Measurements from ENCODE around the gene ALCAM. TPM values are rescaled to one million over a fixed set of nuclear protein-coding genes. Genes with fewer than 3 reads are reported as not detected.

The ALCAM gene
- total RNA-seq, 4 donors from 2014 or later = 23.9 to 45.2 (median 40.5) TPM

DNA sequence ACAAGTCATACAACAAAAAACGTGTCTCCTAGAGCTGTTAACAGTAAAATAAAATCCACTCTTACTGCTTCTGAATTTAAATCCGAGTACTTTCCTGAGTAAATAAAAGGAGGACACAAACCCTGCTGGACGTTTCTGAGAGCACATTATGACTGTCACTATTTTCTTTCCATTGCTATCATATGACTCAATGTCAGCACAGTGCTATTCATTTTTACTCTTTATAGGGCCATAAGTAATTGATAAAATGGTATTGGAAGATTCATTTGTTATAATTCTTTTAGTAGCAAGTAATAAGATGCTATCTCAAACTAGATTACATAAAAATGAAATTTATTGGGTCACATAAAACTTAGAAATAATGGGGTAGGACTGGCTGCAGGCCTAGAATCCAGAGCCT is 68.6 kb downstream of the ALCAM start:
- no peak overlapping the region for H3K27ac ChIP-seq
- DNase-seq (ENCODE audit: low spot score in 2 of 2) = no peak
- no peaks in the 10 kb centered on the region for H3K9me3 ChIP-seq
- 74 to 77% methylated on average over 3 of the region's 3 CpGs for WGBS, 2 donors
- H3K4me3 ChIP-seq = no peak overlapping the region
- TF ChIP-seq, protein P1, sequence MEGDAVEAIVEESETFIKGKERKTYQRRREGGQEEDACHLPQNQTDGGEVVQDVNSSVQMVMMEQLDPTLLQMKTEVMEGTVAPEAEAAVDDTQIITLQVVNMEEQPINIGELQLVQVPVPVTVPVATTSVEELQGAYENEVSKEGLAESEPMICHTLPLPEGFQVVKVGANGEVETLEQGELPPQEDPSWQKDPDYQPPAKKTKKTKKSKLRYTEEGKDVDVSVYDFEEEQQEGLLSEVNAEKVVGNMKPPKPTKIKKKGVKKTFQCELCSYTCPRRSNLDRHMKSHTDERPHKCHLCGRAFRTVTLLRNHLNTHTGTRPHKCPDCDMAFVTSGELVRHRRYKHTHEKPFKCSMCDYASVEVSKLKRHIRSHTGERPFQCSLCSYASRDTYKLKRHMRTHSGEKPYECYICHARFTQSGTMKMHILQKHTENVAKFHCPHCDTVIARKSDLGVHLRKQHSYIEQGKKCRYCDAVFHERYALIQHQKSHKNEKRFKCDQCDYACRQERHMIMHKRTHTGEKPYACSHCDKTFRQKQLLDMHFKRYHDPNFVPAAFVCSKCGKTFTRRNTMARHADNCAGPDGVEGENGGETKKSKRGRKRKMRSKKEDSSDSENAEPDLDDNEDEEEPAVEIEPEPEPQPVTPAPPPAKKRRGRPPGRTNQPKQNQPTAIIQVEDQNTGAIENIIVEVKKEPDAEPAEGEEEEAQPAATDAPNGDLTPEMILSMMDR (IDR thresholded peaks at IDR 0.05) = no peak
- no peak for TF ChIP-seq POLR2A (IDR thresholded peaks at IDR 0.05)
- no peak for TF ChIP-seq EP300 (IDR thresholded peaks at IDR 0.05)
- no peaks in the 10 kb centered on the region for H3K4me1 ChIP-seq
- no peaks in the 10 kb centered on the region for H3K27me3 ChIP-seq
- H3K36me3 ChIP-seq = no peaks in the 10 kb centered on the region

DNA sequence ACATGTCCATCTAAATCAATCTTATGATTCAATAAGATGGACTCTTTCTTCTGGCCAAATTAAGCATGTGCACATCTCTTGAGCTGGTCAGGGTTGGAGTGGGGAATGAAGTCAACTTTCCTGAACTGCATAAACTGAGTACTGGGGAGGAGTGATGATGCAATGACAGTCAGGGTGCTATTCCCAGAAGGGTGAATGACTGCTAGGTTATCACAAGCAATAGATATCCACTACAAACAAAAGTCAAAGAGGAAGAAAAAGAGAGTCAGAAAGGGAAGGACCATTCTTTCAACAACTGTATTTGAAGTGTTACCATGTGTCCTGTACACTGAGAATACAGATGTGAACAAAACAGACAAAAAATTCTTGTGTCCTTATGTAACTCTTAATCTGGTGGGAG is 70.0 kb downstream of the ALCAM start:
- Histone ChIP-seq H3K9me3 (no peaks in the 10 kb centered on the region), H3K27me3 (no peaks in the 10 kb centered on the region), H3K36me3 (no peaks in the 10 kb centered on the region), H3K27ac (no peak overlapping the region), H3K4me3 (no peak overlapping the region), H3K4me1 (no peaks in the 10 kb centered on the region)
- no peak for DNase-seq (ENCODE audit: low spot score in 2 of 2)
- TF ChIP-seq, protein P1 (IDR thresholded peaks at IDR 0.05) = no peak
- TF ChIP-seq POLR2A (IDR thresholded peaks at IDR 0.05) = no peak
- TF ChIP-seq EP300 (IDR thresholded peaks at IDR 0.05) = no peak

DNA sequence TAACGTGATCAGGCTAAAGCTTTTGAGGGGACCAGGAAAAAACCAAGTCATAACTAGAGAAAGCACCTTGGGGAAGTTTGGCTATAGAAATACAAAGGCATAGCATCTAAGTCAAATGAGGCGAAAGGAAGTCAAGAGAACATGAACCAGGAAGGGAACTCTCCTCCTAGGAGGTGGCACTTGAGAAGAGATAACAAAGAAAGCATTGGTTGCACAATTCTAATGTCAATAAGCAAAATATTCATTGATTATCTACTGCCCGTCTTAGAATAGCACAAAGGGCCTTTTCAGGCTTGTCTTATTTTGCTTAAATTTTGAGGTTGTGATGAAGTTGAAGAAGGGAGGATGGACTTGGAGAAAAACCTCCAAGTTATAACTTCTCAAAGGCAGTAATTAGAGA is 73.4 kb downstream of the ALCAM start:
- no peaks in the 10 kb centered on the region for H3K27me3 ChIP-seq
- H3K4me1 ChIP-seq = no peaks in the 10 kb centered on the region
- 73 to 83% methylated on average over 3 of the region's 3 CpGs for WGBS, 2 donors
- no peak for DNase-seq (ENCODE audit: low spot score in 2 of 2)
- H3K4me3 ChIP-seq = no peak overlapping the region
- H3K27ac ChIP-seq = no peak overlapping the region
- no peaks in the 10 kb centered on the region for H3K36me3 ChIP-seq
- H3K9me3 ChIP-seq = no peaks in the 10 kb centered on the region
- TF ChIP-seq EP300 (IDR thresholded peaks at IDR 0.05) (no peak), POLR2A (IDR thresholded peaks at IDR 0.05) (no peak)
- TF ChIP-seq, protein P1 (IDR thresholded peaks at IDR 0.05) = no peak

DNA sequence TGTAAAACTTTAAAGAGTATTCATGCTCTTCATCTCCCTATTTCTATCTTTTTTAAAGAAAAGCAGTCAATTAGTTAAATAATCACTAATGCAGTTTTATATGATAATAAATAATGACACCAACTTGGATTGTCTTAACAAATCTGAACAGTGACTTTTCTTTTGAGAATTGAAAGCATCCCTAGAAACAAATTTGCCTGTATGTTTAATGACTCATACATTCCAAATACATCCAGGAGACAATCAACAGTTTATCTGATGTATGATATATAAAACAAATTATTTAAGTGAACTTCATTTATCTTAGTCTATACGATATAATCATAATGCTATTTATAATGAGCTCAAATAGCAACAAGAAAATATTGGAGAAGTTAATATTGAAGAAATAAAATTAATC is 78.0 kb downstream of the ALCAM start:
- Histone ChIP-seq H3K9me3 (no peaks in the 10 kb centered on the region), H3K4me1 (peaks cover 0 to 3% (median 0%) of the 10 kb centered on the region in 4 donors), H3K36me3 (no peaks in the 10 kb centered on the region), H3K4me3 (no peak overlapping the region), H3K27ac (no peak overlapping the region), H3K27me3 (no peaks in the 10 kb centered on the region)
- no peak for TF ChIP-seq POLR2A (IDR thresholded peaks at IDR 0.05)
- TF ChIP-seq, protein P1 (IDR thresholded peaks at IDR 0.05) = no peak
- TF ChIP-seq EP300 (IDR thresholded peaks at IDR 0.05) = no peak
- WGBS, 2 donors = 75 to 79% methylated on average over 1 of the region's 1 CpG
- DNase-seq (ENCODE audit: low spot score in 2 of 2) = no peak

DNA sequence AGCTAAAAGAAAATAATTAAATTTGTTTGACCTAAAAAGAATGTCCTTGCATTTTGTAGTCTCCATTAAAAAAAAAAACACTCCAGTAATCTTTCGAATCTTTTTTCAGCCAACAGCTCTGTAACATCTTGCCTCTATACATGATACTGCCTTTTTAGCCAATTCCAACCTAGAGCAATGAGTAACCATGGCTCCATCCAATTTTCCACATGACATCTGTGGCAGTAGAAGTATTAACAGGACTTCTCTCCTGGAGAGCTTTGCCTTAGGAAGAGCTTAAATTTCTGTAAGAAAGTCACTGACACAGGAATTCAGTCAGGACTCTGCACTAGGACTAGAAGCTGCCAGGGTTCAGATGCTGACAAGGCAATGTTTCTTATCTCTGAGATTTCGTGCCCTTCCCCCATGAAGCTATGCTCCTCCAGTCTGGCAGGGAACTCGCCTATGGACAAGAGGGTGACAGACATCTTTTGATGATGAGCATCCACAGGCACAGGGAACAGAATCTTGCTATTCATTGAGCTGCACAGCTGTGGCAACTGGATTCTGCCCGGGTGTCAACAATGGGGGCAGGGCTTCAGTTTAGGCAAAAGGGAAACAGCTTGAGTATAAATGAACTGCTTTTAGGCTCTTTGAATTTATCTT is 81.8 kb downstream of the ALCAM start:
- H3K27me3 ChIP-seq = no peaks in the 10 kb centered on the region
- no peak for DNase-seq (ENCODE audit: low spot score in 2 of 2)
- H3K27ac ChIP-seq = no peak overlapping the region
- 35 to 40% methylated on average over 4 of the region's 4 CpGs for WGBS, 2 donors
- H3K9me3 ChIP-seq = peaks cover 0 to 12% (median 0%) of the 10 kb centered on the region in 4 donors
- no peak overlapping the region for H3K4me3 ChIP-seq
- TF ChIP-seq POLR2A (IDR thresholded peaks at IDR 0.05) = no peak
- no peaks in the 10 kb centered on the region for H3K36me3 ChIP-seq
- H3K4me1 ChIP-seq = peaks cover 0 to 3% (median 0%) of the 10 kb centered on the region in 4 donors
